Cardiac septum (tissue), 1 donor: ENCODE results near the gene TMPRSS11E. TPM values are rescaled to one million over a fixed set of nuclear protein-coding genes. Genes with fewer than 3 reads are reported as not detected.
"Not testable (repeated sequence)": the region's sequence is repeated elsewhere in the genome, so short reads cannot be mapped to it uniquely, and the experiment has no call there.

Experiments used
- DNase-seq: peaks from one replicate; pipeline ENCODE4 v3.0.0-alpha.2; 2020; ENCODE audit warnings: low spot score
- intact Hi-C: fragments of 100-400 bp; cut with DNase I; formaldehyde crosslinking; loops from one replicate; pipeline ENCODE4 v1.14.0; 2022
- long read RNA-seq: library from polyadenylated mRNA; unstranded; transcript quantifications from one replicate; pipeline ENCODE4 v2.0.0, GENCODE V29; 2021
- total RNA-seq: library from RNA; stranded (reverse); fragmentation: NEBNext Ultra II Directional; extraction: Animal tissue kit (Norgen Biotek cat#: 25700); gene quantifications from one replicate; pipeline ENCODE4 v1.2.1, GENCODE V29; 2021
- donor health status: DM: no; HTN: no; CAD: no.

Gene TMPRSS11E, protein sequence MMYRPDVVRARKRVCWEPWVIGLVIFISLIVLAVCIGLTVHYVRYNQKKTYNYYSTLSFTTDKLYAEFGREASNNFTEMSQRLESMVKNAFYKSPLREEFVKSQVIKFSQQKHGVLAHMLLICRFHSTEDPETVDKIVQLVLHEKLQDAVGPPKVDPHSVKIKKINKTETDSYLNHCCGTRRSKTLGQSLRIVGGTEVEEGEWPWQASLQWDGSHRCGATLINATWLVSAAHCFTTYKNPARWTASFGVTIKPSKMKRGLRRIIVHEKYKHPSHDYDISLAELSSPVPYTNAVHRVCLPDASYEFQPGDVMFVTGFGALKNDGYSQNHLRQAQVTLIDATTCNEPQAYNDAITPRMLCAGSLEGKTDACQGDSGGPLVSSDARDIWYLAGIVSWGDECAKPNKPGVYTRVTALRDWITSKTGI
- not detected for total RNA-seq
- long read RNA-seq, result 0 reads

DNA sequence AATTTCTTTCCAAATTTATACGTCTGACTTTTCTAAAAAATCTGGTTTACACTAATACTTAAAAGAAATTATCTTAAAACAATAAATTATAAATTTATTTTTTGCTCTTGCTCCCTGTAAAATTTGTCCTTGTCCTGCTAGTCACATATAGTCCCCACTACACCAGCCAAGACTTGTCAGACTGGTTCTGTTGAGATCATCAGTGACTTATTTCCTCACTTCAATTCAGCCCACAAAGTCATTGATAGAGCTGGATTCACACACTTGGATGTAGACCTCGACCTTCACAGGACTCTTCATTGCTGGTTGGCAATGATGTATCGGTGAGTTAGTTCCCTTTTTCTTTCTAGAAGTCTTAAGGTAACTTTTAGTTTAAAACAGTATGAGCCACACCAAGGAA, at the start of gene TMPRSS11E:
Gene TMPRSS11E (plus strand): TSS at position 263 of the 400 bp plus-strand sequence. CDS start 50 bp downstream, at position 313.
- intact Hi-C loops, result no loop called here
- DNase-seq, result no peak

DNA sequence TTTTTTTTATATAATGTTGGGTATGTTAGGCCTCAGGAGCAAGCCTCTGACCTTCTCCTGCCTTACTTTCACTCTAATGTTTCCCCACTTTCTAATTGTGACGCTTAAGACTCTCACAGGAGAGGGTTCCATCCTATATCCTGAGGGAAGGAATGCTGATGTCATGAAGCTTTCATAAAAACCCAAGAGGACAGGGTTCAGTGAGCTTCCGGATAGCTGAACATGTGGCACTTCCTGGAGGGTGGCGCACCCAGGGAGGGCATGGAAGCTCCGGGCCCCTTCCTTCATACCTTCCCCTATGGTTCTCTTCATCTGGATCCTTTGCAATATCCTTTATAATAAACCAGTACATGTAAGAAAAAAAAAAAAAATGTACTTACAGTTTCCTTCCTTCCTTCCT, 48.0 kb upstream of the TMPRSS11E start:
- DNase-seq, result no peak
- intact Hi-C loops, result no loop called here

DNA sequence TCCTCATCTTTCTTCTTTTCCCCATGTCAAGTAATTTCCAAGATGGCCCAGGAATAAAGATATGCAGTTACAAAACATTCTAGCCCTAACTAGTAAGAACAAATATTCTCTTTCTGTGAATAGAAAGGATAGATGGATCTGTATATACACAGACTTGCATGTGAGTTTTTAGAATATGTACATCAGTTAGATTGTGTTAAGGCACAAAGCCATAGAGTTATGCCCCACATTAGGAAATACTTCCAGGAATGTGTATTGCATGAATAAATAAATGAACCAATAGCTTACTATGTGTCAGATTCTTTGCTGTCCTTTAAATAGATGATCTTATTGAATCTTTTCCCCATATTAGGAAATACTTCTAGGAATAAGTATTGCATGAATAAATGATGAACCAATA, 46.0 kb upstream of the TMPRSS11E start:
- intact Hi-C loops, result no loop called here
- DNase-seq, result no peak

DNA sequence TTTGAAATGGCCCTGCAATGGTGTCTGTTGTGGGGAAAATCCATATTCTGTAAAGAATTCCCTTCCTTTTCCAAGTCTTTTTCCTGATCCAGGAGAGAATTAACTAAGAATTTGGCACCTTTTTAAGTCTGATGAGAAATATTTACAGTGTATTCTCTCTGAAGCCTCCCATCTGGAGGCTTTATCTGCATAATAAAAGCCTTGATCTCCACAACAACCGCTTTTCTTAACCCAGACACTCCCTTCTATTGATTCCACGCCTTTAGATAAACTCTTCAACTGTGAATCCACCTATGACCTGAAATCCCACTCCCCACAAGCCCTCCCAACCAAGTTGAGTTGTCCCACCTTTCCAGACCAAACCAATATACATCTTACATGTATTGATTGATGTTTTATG, 43.1 kb upstream of the TMPRSS11E start:
- no peak for DNase-seq
- intact Hi-C loops, result no loop called here

DNA sequence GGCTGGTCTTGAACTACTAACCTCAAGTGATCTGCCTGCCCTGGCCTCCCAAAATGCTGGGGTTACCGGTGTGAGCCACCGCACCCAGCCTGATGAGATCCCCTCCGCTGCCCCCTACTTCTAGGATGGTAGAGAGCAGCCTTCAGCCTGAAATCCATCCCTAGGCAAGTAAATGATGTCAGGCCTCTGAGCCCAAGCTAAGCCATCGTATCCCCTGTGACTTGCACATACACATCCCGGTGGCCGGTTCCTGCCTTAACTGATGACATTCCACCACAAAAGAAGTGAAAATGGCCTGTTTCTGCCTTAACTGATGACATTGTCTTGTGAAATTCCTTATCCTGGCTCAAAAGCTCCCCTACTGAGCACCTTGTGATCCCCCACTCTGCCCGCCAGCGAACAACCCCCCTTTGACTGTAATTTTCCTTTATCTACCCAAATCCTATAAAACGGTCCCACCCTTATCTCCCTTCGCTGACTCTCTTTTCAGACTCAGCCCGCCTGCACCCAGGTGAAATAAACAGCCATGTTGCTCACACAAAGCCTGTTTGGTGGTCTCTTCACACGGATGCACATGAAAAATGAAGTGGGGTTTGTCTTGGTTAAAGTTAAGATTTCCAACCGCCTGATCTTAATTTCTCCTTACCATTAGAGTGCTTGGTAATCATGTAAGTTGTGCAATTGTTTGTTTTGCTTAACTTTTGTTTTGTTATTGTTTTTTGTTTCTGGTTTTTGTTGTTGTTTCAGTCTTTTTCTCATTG, 41.4 kb upstream of the TMPRSS11E start:
- intact Hi-C loops, DNase-seq: not testable (repeated sequence)

DNA sequence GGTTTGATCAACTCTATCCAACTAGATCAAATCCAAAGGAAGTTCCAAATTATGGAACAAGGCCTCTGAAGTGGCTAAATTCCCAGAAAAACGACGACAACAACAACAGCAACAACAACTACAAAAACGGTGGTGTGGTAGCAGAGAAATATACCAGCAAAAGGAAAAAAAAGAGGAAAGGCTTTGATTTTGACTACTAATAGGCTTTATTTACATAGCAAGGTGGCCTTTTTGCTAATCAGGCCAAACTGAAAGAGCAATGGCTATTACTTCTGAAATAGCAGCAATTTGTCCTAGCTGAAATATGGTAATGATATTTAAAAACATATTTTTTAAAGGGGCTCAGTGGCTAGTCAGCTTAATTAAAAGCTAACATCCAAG, 40.8 kb upstream of the TMPRSS11E start:
- intact Hi-C loops, result no loop called here
- DNase-seq, result no peak

DNA sequence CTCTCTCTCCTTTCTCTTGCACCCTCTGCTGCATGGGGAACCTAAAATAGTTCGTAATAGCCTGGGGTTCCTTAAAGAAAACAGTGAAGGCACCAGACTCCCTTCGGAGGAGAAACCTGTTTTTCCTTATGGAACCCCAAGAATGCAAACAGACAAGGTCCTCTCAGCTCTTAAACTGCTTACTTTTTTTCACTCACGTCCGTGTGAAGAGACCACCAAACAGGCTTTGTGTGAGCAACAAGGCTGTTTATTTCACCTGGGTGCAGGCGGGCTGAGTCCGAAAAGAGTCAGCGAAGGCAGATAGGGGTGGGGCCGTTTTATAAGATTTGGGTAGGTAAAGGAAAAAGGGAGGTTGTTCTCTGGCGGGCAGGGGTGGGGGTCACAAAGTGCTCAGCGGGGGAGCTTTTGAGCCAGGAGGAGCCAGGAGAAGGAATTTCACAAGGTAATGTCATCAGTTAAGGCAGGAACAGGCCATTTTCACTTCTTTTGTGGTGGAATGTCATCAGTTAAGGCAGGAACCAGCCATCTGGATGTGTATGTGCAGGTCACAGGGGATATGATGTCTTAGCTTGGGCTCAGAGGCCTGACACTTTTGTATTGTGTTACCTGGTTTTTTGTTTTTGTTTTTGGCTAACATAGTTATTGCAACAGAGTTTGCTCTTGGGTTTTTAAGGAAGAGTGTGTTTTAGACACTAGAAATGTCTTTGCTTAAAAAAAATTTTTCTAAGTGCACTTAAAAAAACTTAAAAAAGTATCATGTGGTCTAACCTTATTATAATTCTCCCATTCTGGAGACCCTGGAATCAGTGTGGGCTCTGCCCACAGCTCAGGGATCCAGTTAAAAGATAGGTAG, 40.0 kb upstream of the TMPRSS11E start:
- intact Hi-C loops, DNase-seq: not testable (repeated sequence)

DNA sequence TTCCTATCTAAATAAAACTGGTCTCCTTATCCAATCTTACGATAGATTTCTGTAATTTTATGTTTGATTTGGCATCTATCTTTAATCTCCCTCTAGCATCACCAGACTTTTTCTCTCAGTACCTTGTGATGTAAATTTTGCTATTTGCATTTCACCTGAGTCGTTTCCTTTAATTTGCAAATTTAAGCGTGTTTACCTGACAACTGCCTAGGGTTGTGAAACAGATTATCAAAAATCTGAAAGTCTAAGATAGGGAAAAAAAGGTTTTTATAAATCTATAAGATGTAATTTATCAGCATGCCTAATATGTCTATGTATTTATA, 39.4 kb upstream of the TMPRSS11E start:
- intact Hi-C loops, result no loop called here
- DNase-seq, result no peak

DNA sequence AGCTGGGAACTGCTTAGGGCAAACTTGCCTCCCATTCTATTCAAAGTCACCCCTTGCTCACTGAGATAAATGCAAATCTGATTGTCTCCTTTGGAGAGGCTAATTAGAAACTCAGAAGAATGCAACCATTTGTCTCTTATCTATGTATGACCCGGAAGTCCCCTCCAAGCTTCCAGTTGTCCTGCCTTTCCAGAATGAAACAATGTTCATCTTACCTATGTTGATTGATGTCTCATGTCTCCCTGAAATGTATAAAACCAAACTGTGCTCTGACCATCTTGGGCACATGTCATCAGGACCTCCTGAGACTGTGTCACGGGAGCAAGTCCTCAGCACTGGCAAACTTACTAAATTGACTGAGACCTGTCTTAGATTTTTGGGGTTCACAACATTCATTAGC, 37.1 kb upstream of the TMPRSS11E start:
- intact Hi-C loops, result no loop called here
- no peak for DNase-seq

DNA sequence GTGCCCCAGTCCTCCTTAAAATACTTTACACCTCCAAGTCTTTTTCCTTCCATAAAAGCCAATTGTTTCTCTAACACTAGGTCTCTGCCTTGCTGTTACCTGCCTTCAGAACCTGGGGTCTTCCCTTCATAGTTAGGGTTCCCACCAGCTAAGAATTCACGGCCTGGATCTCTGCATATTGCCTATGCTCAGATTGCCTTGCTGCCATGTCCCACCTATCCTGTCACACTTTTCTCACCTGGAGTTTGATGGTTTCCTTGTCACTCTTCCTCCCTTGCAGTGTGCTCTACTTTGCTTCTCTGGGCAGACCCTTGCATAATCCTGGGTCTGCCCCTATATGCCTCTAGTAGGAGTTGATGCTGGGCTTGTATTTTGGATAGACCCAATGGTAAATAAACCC, 36.6 kb upstream of the TMPRSS11E start:
- intact Hi-C loops, result no loop called here
- DNase-seq, result no peak

DNA sequence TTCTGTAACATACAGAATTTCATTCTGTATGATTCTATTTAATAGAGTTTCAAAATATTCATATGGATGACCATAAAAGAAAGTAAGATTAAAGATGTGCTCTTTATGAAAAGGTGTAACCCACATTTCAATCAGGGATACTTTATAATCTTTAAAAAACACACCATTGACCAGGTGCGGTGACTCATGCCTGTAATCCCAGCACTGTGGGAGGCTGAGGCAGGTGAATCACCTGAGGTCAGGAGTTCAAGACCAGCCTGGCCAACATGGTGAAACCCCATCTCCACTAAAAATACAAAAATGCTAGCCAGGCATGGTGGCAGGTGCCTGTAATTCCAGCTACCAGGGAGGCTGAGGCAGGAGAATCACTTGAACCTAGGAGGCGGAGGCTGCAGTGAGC, 35.2 kb upstream of the TMPRSS11E start:
- DNase-seq, intact Hi-C loops: not testable (repeated sequence)

DNA sequence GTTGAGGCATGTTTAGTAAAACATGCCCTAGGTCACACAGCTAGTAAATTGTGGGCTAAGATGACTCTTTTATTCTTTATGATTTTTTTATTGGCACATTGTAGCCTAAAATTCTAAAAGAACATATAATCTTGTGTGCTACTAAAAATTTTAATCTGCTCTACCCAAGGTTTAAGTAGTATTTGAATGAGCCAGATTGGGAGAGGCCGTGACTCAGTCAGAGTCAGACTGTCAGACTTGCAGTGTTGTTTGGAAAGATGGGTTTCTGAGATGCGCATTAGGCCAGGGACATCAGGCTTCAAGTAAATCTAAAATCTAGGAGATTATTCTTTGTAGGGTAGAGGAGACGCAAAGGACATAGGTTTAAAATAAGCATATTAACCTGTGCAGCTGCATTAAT, 30.7 kb upstream of the TMPRSS11E start:
- DNase-seq, result no peak
- intact Hi-C loops, result no loop called here

DNA sequence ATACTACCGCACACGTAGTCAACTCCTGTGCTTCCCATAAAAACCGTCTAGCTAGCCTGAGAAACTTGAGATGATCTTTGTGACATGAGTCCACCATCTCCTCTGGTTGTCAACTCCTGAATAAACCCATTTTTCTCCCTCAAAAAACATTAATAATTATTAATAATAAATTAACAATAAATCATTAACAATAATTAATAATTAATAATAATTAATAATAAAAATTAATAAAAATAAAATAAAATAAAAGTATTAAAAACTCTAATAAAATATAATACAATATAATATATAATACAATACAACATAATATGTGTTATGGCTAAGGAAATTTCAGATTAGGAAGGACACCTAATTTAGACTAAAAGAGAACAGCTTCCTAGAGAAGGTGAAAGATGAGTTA, 20.7 kb upstream of the TMPRSS11E start:
- DNase-seq, result no peak
- intact Hi-C loops, result no loop called here

DNA sequence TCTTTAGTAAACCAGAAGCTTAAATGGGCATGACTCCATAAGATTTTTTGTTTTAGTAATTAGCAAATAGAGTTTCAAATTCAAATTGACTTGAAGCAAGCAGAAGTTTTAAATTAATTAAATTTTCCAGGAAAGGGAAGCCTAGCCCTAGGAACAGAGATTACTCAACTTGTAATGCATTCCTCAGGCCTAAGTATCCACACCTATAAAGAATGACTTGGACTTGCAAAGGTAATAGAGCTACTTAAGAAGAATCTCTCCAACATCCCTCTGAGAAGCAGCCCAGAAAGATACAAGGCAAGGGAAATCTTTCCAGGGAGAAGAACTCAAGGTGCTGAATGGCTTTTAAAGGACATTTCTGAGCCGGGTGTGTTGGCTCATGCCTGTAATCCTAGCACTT, 16.9 kb upstream of the TMPRSS11E start:
- DNase-seq, result no peak
- intact Hi-C loops, result no loop called here

DNA sequence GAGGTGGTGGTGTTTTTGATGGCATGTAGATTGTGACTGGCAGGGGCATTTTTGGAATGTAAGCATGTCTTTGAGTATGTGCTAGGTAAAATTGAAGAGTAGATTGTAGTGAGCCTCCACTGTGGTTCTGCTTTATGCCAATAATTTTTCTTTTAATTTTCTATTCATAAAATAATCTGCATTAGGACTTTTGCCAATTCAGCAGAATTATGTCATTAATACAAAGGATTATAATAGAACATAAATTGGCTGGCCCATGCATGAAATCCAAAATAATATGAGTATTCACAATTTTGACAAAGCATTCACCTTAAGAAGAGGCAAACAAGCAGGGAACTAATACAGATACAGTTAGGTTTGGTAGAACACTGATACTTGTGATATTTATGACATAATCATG, 14.9 kb upstream of the TMPRSS11E start:
- intact Hi-C loops, result no loop called here

DNA sequence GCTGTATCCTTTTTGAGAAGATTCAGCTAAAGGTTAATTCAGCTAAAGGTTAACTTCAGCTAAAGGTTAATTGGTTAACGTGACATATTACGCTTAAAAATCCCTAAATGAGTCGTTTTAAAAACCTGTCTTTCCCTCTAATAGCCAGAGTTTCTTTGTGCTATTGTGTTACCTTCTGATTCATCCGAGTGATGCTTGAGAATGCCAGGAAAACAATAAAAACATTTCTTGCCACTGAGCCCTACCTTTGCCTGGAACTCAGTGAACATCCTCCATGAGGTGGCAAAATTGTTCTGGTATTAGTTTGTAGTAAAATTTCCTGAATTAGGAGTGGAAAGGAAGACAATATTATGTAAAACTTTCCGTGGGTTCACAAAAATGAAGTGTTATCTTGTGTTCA, 13.7 kb upstream of the TMPRSS11E start:
- intact Hi-C loops, result no loop called here
- DNase-seq, result no peak

More for the DNA sequence above, 14.9 kb upstream of the TMPRSS11E start:
- no peak for DNase-seq

DNA sequence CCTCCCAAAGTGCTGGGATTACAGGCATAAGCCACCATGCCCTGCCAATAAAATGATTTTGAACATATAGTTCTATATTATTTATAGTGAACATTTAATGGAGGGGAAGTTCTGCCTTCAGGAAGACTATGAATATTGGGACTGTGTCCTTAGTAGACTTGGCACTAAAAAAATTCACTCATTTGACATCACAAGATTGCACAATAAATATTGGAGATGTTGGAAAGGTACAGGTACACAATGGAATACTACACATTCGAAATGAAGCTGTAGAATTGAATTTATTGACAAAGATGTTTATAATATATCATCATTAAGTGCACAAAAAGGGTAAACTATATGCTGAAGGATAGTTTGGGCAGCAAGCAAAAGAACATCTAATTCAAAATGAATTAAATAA, 13.0 kb upstream of the TMPRSS11E start:
- intact Hi-C loops, result no loop called here
- DNase-seq, result no peak

DNA sequence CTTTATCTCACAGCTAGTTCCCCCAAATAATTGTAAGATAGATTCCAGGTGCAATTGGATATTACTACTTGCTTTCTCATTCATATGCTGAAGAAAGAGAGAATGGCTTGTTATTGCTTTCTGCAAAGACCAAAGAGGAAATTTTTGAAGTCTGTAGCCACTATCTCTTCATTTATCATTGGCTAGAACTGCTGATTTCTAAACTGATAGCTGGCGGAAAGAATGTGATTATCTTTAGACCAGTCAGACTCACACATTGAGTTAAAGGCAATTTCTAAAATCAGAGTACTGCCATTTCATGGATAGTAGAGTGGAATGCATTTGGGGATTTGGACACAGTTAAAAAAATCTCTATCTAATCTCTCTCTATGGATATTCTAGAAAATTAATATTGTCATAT, 12.4 kb upstream of the TMPRSS11E start:
- intact Hi-C loops, result no loop called here
- no peak for DNase-seq

DNA sequence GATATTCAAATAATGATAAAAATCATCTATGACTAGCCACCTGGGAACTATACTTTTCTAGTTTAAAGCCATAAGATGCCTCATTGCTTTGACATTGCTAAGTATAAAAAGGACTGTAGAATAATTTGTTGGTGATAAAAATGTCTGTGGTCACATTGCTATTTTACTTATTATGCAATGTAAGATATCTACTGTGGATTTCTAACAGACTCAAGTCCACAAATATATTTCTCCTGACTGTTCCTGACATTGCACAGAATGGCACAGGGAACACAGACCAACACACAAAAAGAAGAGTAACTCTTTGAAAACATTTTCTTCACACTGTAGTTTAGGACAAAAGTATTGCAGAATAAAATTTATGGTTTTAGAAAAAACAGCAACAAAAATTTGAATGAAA, 2.2 kb upstream of the TMPRSS11E start:
- intact Hi-C loops, result no loop called here
- no peak for DNase-seq
